Tibial nerve (tissue), 4 donors: ENCODE data around the gene CCDC82. TPM values are rescaled to one million over a fixed set of nuclear protein-coding genes. Genes with fewer than 3 reads are reported as not detected.

Experiments used
- DNase-seq, 2 donors: peaks; one replicate each; pipeline ENCODE4 v3.0.0-alpha.2; 2019; ENCODE audit warnings: low spot score in 2 of 2
- H3K27ac ChIP-seq, 4 donors: fragments of 200-600 bp; sonication (generic) in 3 of 4; one replicate each; pipeline ENCODE4 v1.5.1; 2017 to 2019; ENCODE audit warnings: mild to moderate bottlenecking in 1 of 4
- H3K27me3 ChIP-seq, 2 donors: fragments of 200-600 bp; sonication (generic) in 1 of 2; one replicate each; pipeline versions ENCODE4 v1.5.1 to v1.6.0; 2017 to 2019
- H3K36me3 ChIP-seq, 3 donors: fragments of 200-600 bp; sonication (generic); one replicate each; pipeline ENCODE4 v1.5.1; 2018 to 2019
- H3K4me1 ChIP-seq, 4 donors: fragments of 200-600 bp; sonication (generic) in 3 of 4; one replicate each; pipeline ENCODE4 v1.5.1; 2017 to 2019
- H3K4me3 ChIP-seq, 4 donors: fragments of 200-600 bp; sonication (generic) in 3 of 4; one replicate each; pipeline ENCODE4 v1.5.1; 2017 to 2019; ENCODE audit warnings: mild to moderate bottlenecking in 1 of 4, moderate library complexity in 1 of 4
- H3K9me3 ChIP-seq, 4 donors: fragments of 200-600 bp; sonication (generic) in 3 of 4; one replicate each; pipeline ENCODE4 v1.5.1; 2017 to 2019
- CTCF ChIP-seq, 5 experiments: fragments of 200-600 bp in 3 of 5; fragments of 450-650 bp in 2 of 5; sonication (generic) in 3 of 5; IDR thresholded peaks; one replicate each; pipeline ENCODE4 v1.5.1; 2016 to 2019; ENCODE audit warnings: antibody characterized with exemption in 5 of 5, mild to moderate bottlenecking in 3 of 5, moderate library complexity in 2 of 5
- EP300 ChIP-seq, 2 donors: sonication (generic); formaldehyde crosslinking; IDR thresholded peaks; one replicate each; pipeline ENCODE4 v1.6.1; 2017; ENCODE audit warnings: antibody characterized with exemption in 2 of 2, mild to moderate bottlenecking in 1 of 2
- POLR2A ChIP-seq, 2 donors: fragments of 450-650 bp; IDR thresholded peaks; one replicate each; pipeline ENCODE4 v1.6.1; 2017; ENCODE audit warnings: antibody characterized with exemption in 2 of 2, mild to moderate bottlenecking in 2 of 2, moderate library complexity in 2 of 2
- WGBS, 2 donors: methylation state at CpG; one replicate each; pipeline ENCODE4 v1.1.5; 2018; 5-methylcytosine and 5-hydroxymethylcytosine counted together
- total RNA-seq, 4 donors: library from RNA; depleted of rRNA; stranded (reverse); fragments of >200 nt; gene quantifications; one replicate each; pipeline ENCODE4 v1.1.0, GENCODE V29; 2016

The CCDC82 gene
- total RNA-seq, 4 donors from 2014 or later: 41.9 to 73.4 (median 49.5) TPM

- DNase-seq: no peak
- Histone ChIP-seq H3K36me3 (no peaks in the 10 kb centered on the region), H3K9me3 (no peaks in the 10 kb centered on the region), H3K4me3 (no peak overlapping the region), H3K27me3 (no peaks in the 10 kb centered on the region), H3K27ac (peak overlapping the region in 1 of 4 donors; percentile 33), H3K4me1 (peaks cover 0 to 95% (median 33%) of the 10 kb centered on the region in 4 donors)
- 66 to 72% methylated on average over 1 of the region's 1 CpG for WGBS, 2 donors
- no peak for TF ChIP-seq CTCF (IDR thresholded peaks at IDR 0.05)
These were observed 71.3 kb downstream of the CCDC82 start for GRCh38 chr11:96318399-96318798.

- TF ChIP-seq EP300 (IDR thresholded peaks at IDR 0.05) (no peak), POLR2A (IDR thresholded peaks at IDR 0.05) (no peak), CTCF (IDR thresholded peaks at IDR 0.05) (no peak)
- WGBS, 2 donors: 90 to 97% methylated on average over 2 of the region's 2 CpGs
- Histone ChIP-seq H3K27me3 (no peaks in the 10 kb centered on the region), H3K4me1 (peaks cover 0 to 98% (median 35%) of the 10 kb centered on the region in 4 donors), H3K27ac (peak overlapping the region in 2 of 4 donors; percentile 33 to 46), H3K36me3 (no peaks in the 10 kb centered on the region), H3K9me3 (no peaks in the 10 kb centered on the region), H3K4me3 (no peak overlapping the region)
- no peak for DNase-seq
These were observed 71.7 kb downstream of the CCDC82 start for GRCh38 chr11:96317985-96318384.

GRCh38 chr11:96317571-96317970 is 72.1 kb downstream of the CCDC82 start:
- Histone ChIP-seq H3K4me1 (peaks cover 0 to 98% (median 35%) of the 10 kb centered on the region in 4 donors), H3K27me3 (no peaks in the 10 kb centered on the region), H3K9me3 (no peaks in the 10 kb centered on the region), H3K4me3 (no peak overlapping the region), H3K27ac (peak overlapping the region in 2 of 4 donors; percentile 33 to 46), H3K36me3 (no peaks in the 10 kb centered on the region)
- TF ChIP-seq POLR2A (IDR thresholded peaks at IDR 0.05) (no peak), CTCF (IDR thresholded peaks at IDR 0.05) (no peak), EP300 (IDR thresholded peaks at IDR 0.05) (no peak)
- 49 to 82% methylated on average over 2 of the region's 2 CpGs for WGBS, 2 donors
- no peak for DNase-seq

- H3K27ac ChIP-seq: peak overlapping the region in 2 of 4 donors; percentile 23 to 45
- 56 to 79% methylated on average over 3 of the region's 3 CpGs for WGBS, 2 donors
- H3K36me3 ChIP-seq: no peaks in the 10 kb centered on the region
- no peaks in the 10 kb centered on the region for H3K9me3 ChIP-seq
- TF ChIP-seq CTCF (IDR thresholded peaks at IDR 0.05) (no peak), POLR2A (IDR thresholded peaks at IDR 0.05) (no peak), EP300 (IDR thresholded peaks at IDR 0.05) (no peak)
- no peak overlapping the region for H3K4me3 ChIP-seq
- peaks cover 0 to 98% (median 37%) of the 10 kb centered on the region in 4 donors for H3K4me1 ChIP-seq
- no peak for DNase-seq
- H3K27me3 ChIP-seq: no peaks in the 10 kb centered on the region
These were observed 72.8 kb downstream of the CCDC82 start for GRCh38 chr11:96316869-96317268.

GRCh38 chr11:96315476-96315875 is 74.2 kb downstream of the CCDC82 start:
- no peak for DNase-seq
- Histone ChIP-seq H3K36me3 (no peaks in the 10 kb centered on the region), H3K4me1 (peaks cover 0 to 98% (median 42%) of the 10 kb centered on the region in 4 donors), H3K27me3 (no peaks in the 10 kb centered on the region), H3K9me3 (no peaks in the 10 kb centered on the region), H3K27ac (peak overlapping the region in 3 of 4 donors; percentile 53 to 81 (median 61)), H3K4me3 (no peak overlapping the region)
- WGBS, 2 donors: 72 to 81% methylated on average over 1 of the region's 1 CpG
- TF ChIP-seq CTCF (IDR thresholded peaks at IDR 0.05) (no peak), POLR2A (IDR thresholded peaks at IDR 0.05) (no peak), EP300 (IDR thresholded peaks at IDR 0.05) (no peak)
